ENCODE measurements around the gene ATP6V0A4.
"Not testable (repeated sequence)": the region's sequence is repeated elsewhere in the genome, so short reads cannot be mapped to it uniquely, and the experiment has no call there.

DNA sequence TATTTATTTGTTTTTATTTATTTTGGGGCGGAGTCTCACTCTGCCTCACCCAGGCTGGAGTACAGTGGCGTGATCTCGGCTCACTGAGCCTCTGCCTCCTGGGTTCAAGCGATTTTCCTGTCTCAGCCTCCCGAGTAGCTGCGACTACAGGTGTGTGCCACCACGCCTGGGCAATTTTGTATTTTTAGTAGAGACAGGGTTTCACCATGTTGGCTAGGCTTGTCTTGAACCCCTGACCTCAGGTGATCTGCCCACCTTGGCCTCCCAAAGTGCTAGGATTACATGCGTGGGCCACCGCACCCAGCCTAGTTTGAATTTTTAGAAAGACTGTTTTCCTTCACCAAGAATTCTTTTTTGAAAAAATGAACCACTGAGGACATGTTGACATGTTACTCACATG lies 102.2 kb downstream of the ATP6V0A4 start:
- TF ChIP-seq EZH2 (IDR thresholded peaks at IDR 0.05; ENCODE audit: low read length, missing control alignments), result not testable (repeated sequence)
- TF ChIP-seq, protein P1, sequence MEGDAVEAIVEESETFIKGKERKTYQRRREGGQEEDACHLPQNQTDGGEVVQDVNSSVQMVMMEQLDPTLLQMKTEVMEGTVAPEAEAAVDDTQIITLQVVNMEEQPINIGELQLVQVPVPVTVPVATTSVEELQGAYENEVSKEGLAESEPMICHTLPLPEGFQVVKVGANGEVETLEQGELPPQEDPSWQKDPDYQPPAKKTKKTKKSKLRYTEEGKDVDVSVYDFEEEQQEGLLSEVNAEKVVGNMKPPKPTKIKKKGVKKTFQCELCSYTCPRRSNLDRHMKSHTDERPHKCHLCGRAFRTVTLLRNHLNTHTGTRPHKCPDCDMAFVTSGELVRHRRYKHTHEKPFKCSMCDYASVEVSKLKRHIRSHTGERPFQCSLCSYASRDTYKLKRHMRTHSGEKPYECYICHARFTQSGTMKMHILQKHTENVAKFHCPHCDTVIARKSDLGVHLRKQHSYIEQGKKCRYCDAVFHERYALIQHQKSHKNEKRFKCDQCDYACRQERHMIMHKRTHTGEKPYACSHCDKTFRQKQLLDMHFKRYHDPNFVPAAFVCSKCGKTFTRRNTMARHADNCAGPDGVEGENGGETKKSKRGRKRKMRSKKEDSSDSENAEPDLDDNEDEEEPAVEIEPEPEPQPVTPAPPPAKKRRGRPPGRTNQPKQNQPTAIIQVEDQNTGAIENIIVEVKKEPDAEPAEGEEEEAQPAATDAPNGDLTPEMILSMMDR (conservative IDR thresholded peaks at IDR 0.05 in 1 of 2, IDR thresholded peaks at IDR 0.05 in 1 of 2; ENCODE audit: low read depth in 1 of 2, low read length in 2 of 2), result not testable (repeated sequence)

All from fibroblast of lung (primary cell).